BLaER1 (cell line): ENCODE results near the gene CHCHD1.
"Not testable (repeated sequence)": the region's sequence is repeated elsewhere in the genome, so short reads cannot be mapped to it uniquely, and the experiment has no call there.

Experiments used
- H3K27ac ChIP-seq: shearing (Covaris generic); formaldehyde crosslinking; 2 replicates; pipeline ENCODE4 v1.8.1; 2022
- H3K27me3 ChIP-seq: shearing (Covaris generic); formaldehyde crosslinking; 2 replicates; pipeline ENCODE4 v1.8.1; 2022
- H3K36me3 ChIP-seq: shearing (Covaris generic); formaldehyde crosslinking; 2 replicates; pipeline ENCODE4 v1.8.1; 2022
- H3K4me1 ChIP-seq: shearing (Covaris generic); formaldehyde crosslinking; 2 replicates; pipeline ENCODE4 v1.8.1; 2022
- H3K4me2 ChIP-seq: shearing (Covaris generic); formaldehyde crosslinking; 2 replicates; pipeline ENCODE4 v1.8.1; 2022
- H3K4me3 ChIP-seq: shearing (Covaris generic); formaldehyde crosslinking; 2 replicates; pipeline ENCODE4 v1.8.1; 2022
- H3K9ac ChIP-seq: shearing (Covaris generic); formaldehyde crosslinking; 2 replicates; pipeline ENCODE4 v1.8.1; 2022
- H3K9me3 ChIP-seq: shearing (Covaris generic); formaldehyde crosslinking; 2 replicates; pipeline ENCODE4 v1.8.1; 2022
- H4K20me1 ChIP-seq: shearing (Covaris generic); formaldehyde crosslinking; 2 replicates; pipeline ENCODE4 v1.8.1; 2022
- Cebpa-rat ChIP-seq: shearing (Covaris generic); IDR thresholded peaks from 2 replicates; pipeline ENCODE4 v1.8.1; 2022

Gene CHCHD1

DNA sequence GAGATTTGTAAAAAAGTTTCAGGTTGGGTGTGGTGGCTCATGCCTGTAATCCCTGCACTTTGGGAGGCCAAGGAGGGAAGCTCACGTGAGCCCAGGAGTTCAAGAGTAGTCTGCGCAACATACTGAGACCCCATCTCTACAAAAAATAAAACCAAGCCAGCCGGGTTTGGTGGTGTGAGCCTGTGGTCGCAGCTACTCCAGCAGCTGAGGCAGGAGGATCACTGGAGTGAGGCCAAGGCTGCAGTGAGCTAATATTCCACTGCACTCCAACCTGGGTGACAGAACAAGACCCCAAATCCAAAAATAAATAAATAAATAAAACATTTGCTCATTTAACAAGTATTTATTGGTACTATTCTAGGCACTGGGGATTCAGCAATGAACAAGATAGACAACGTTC, 1.5 kb upstream of the CHCHD1 start:
- peaks cover 70% of the 10 kb centered on the region for H4K20me1 ChIP-seq
- no peak overlapping the region for H3K27ac ChIP-seq
- peak overlapping the region; percentile 89 for H3K4me3 ChIP-seq
- no peaks in the 10 kb centered on the region for H3K27me3 ChIP-seq
- H3K9ac ChIP-seq: peak overlapping the region; percentile 34; the same call in 1 of the 2 replicates
- H3K4me1 ChIP-seq: peaks cover 85% of the 10 kb centered on the region
- H3K36me3 ChIP-seq: peaks cover 48% of the 10 kb centered on the region
- peak overlapping the region; percentile 97 for H3K4me2 ChIP-seq
- no peak for TF ChIP-seq Cebpa-rat
- no peaks in the 10 kb centered on the region for H3K9me3 ChIP-seq

DNA sequence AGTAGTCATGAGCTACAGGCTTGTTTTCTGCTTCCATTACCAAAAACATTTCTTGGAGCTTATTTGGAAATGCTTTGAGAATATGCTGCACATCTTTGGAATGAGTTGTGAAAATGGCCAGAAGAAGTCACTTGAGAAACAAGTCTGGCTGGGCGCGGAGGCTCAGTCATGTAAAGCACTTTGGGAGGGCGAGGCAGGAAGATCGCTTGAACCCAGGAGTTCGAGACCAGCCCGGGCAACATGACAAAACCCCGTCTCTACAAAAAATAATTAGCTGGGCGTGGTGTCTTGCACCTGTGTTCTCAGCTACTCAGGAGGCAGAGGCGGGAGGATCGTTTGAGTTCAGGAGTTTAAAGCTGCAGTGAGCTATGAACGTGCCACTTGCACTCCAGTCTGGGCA, 882 bp upstream of the CHCHD1 start:
- peaks cover 78% of the 10 kb centered on the region for H3K4me1 ChIP-seq
- H3K4me3 ChIP-seq: peak overlapping the region; percentile 89
- H3K27ac ChIP-seq: peak overlapping the region; percentile 94
- H3K9ac ChIP-seq: peak overlapping the region; percentile 93
- no peak for TF ChIP-seq Cebpa-rat
- H3K9me3 ChIP-seq: no peaks in the 10 kb centered on the region
- peaks cover 68% of the 10 kb centered on the region for H4K20me1 ChIP-seq
- H3K4me2 ChIP-seq: peak overlapping the region; percentile 97
- H3K27me3 ChIP-seq: no peaks in the 10 kb centered on the region
- peaks cover 42% of the 10 kb centered on the region for H3K36me3 ChIP-seq

DNA sequence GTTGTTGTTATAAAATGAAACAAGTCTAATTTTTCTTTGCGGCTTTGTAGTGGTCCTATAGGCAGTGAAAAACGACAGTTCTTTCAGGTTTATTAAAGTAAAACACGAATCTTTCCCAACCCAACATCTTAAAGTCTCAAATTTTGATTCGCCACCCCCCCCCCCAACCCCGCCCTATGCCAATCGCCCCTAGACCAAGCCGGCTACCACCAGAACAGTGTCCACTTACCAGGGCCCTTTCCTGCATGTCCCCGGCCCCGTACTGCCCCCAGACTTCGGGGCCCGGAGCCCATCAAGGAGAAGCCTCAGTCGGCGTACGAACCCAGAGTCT, 335 bp upstream of the CHCHD1 start:
- peak overlapping the region; percentile 94 for H3K27ac ChIP-seq
- H3K27me3 ChIP-seq: no peaks in the 10 kb centered on the region
- H3K4me2 ChIP-seq: peak overlapping the region; percentile 97
- H3K9ac ChIP-seq: peak overlapping the region; percentile 93
- H3K36me3 ChIP-seq: peaks cover 37% of the 10 kb centered on the region
- TF ChIP-seq Cebpa-rat: no peak
- no peaks in the 10 kb centered on the region for H3K9me3 ChIP-seq
- peaks cover 68% of the 10 kb centered on the region for H4K20me1 ChIP-seq
- H3K4me3 ChIP-seq: peak overlapping the region; percentile 89
- H3K4me1 ChIP-seq: peaks cover 76% of the 10 kb centered on the region

DNA sequence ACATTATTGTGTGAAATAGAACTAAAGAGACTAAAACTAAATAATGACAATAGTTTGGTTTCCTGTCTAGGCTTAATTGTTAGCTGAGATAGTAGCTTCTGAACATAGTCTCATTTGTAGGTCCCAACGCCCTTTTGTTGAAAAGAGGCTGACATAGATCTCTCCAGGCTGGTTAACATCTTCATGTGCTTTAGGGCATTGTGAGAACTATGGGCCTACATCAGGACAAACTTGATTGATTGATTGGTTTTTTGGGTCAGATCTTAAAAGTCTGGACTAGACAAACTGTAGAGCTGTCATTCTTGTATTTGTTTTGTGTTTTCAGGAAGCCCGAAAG, 869 bp downstream of the CHCHD1 start:
- Histone ChIP-seq H3K36me3 (peaks cover 27% of the 10 kb centered on the region), H4K20me1 (peaks cover 68% of the 10 kb centered on the region), H3K9me3 (no peaks in the 10 kb centered on the region), H3K27me3 (no peaks in the 10 kb centered on the region), H3K4me2 (peak overlapping the region; percentile 97), H3K4me3 (peak overlapping the region; percentile 89), H3K4me1 (peaks cover 76% of the 10 kb centered on the region), H3K9ac (peak overlapping the region; percentile 93), H3K27ac (peak overlapping the region; percentile 94)
- TF ChIP-seq Cebpa-rat: no peak

DNA sequence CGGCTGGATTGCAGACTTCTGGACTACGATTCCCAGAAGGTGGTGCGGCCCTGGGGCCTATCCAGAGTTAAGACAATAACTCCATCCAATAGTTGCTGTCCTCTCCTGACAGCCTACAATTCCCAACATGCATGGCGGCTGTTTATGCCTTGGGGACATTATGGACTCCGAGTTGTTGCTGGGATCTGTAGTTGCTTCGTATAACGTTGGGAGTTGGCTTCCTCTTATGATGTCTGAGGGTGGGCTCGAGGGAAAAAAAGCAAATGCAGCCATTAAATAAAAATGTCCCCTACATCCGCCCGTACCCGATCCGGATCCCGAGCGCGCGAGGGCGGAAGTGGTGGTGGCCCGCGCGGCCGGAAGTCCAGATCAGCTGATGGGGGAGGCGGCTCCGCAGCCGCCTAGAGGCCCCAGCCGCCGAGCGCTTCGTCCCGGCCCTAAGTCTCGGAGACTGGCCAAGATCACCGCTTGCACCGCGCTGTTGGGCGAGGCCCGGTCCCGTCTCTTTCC, 3.4 kb downstream of the CHCHD1 start, which contains the start of gene ZSWIM8:
Gene ZSWIM8 (plus strand): TSS at position 396 of the 510 bp plus-strand sequence. CDS start 273 bp downstream, outside the sequence.
- Histone ChIP-seq H3K9me3 (no peaks in the 10 kb centered on the region), H4K20me1 (peaks cover 54% of the 10 kb centered on the region), H3K4me2 (peak within 1 kb of the TSS; percentile 98), H3K4me1 (peaks cover 54% of the 10 kb centered on the region), H3K9ac (peak within 1 kb of the TSS; percentile 89), H3K27ac (peak within 1 kb of the TSS; percentile 79), H3K36me3 (peaks cover 21% of the 10 kb centered on the region), H3K4me3 (peak within 1 kb of the TSS; percentile 90), H3K27me3 (no peaks in the 10 kb centered on the region)
- TF ChIP-seq Cebpa-rat: no peak

DNA sequence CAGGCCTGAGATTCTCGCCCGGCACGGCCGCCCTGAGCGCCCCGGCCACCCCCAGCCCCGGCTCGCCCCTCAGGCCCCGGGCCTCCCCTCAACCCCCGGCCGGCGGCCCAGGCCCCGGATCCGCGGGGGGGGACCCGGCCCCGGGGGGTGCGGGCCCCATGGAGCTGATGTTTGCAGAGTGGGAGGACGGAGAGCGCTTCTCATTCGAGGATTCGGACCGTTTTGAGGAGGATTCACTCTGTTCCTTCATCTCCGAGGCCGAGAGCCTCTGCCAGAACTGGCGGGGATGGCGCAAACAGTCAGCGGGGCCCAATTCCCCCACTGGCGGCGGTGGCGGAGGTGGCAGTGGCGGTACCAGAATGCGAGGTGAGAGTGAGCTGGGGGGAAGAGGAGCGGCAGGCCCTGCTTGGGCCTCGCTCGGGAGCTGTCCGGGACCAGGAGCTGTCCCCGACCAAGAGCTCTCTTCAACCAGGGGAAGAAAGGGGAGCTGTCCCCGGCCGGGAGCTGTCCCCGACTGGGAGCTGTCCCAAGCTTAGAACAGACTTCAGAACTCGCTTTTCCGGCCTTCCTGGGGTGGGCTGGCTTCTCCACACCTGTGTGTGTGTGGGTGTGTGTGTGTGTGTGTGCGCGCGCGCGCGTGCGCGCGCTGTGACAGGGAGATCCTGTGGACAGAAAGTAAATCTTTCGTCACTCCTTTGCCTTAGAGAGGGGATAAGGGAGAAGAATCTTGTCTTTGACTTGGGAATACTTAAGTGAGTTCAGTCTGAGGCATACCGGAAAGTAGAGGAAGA, 4.1 kb downstream of the CHCHD1 start:
- no peaks in the 10 kb centered on the region for H3K27me3 ChIP-seq
- peaks cover 26% of the 10 kb centered on the region for H3K36me3 ChIP-seq
- peak overlapping the region; percentile 89 for H3K9ac ChIP-seq
- peak overlapping the region; percentile 98 for H3K4me2 ChIP-seq
- no peak for TF ChIP-seq Cebpa-rat
- peak overlapping the region; percentile 79 for H3K27ac ChIP-seq
- H3K4me3 ChIP-seq: peak overlapping the region; percentile 90
- no peaks in the 10 kb centered on the region for H3K9me3 ChIP-seq
- peaks cover 47% of the 10 kb centered on the region for H4K20me1 ChIP-seq
- H3K4me1 ChIP-seq: peaks cover 47% of the 10 kb centered on the region

DNA sequence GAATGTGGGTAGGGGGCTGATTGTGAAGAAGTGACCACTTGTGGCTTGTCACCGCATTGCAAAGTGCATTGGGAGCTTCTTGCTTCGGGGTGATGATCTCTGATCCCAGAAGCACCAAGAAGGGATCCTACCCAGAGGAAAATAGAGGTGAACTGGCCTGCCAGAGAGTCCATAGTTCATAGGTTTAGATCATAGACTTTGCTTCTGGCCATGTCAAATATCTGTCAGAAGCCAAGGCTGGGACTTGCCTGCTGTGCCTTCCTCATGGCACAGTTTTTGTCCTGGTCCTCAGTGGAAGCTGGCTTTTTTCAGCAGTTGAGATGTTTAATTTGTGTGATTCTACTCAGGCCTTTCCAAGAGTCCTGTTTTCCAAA, 4.7 kb downstream of the CHCHD1 start:
- H3K4me3 ChIP-seq: peak overlapping the region; percentile 90
- H4K20me1 ChIP-seq: peaks cover 45% of the 10 kb centered on the region
- peak overlapping the region; percentile 98 for H3K4me2 ChIP-seq
- H3K9me3 ChIP-seq: no peaks in the 10 kb centered on the region
- TF ChIP-seq Cebpa-rat: no peak
- H3K27me3 ChIP-seq: no peaks in the 10 kb centered on the region
- peak overlapping the region; percentile 89 for H3K9ac ChIP-seq
- H3K36me3 ChIP-seq: peaks cover 32% of the 10 kb centered on the region
- H3K27ac ChIP-seq: peak overlapping the region; percentile 79
- peaks cover 43% of the 10 kb centered on the region for H3K4me1 ChIP-seq

DNA sequence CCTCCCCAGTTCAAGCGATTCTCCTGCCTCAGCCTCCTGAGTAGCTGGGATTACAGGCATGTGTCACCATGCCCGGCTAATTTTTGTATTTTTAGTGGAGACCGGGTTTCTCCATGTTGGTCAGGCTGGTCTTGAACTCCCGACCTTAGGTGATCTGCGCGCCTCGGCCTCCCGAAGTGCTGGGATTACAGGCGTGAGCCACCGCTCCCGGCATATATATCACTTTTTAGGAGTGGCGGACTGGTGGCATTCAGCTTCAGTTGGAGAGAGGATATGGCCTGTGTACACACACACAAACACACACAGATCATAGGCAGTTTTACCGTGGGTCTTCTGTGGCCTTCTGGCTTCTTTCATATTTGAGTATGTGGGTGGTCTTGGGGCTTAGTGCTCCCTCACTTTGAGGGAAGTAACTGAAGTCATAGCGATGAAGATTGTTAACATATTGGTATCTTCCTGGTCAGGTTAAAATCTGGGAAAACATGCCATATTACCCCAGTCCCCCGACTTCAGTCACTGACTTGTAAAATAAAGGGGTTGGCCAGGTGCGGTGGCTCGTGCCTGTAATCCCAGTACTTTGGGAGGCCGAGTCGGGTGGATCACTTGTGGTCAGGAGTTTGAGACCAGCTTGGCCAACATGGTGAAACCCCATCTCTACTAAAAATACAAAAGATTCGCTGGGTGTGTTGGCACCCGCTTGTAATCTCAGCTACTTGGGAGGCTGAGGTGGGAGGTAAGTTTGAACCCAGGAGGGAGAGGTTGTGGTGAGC, 5.4 kb downstream of the CHCHD1 start:
- H3K4me2 ChIP-seq: peak overlapping the region; percentile 98
- H3K4me3 ChIP-seq: peak overlapping the region; percentile 90; the same call in 1 of the 2 replicates
- H3K9ac ChIP-seq: peak overlapping the region; percentile 89
- peaks cover 45% of the 10 kb centered on the region for H4K20me1 ChIP-seq
- H3K27ac ChIP-seq, H3K27me3 ChIP-seq, H3K9me3 ChIP-seq: not testable (repeated sequence)
- peaks cover 39% of the 10 kb centered on the region for H3K36me3 ChIP-seq
- peaks cover 43% of the 10 kb centered on the region for H3K4me1 ChIP-seq

DNA sequence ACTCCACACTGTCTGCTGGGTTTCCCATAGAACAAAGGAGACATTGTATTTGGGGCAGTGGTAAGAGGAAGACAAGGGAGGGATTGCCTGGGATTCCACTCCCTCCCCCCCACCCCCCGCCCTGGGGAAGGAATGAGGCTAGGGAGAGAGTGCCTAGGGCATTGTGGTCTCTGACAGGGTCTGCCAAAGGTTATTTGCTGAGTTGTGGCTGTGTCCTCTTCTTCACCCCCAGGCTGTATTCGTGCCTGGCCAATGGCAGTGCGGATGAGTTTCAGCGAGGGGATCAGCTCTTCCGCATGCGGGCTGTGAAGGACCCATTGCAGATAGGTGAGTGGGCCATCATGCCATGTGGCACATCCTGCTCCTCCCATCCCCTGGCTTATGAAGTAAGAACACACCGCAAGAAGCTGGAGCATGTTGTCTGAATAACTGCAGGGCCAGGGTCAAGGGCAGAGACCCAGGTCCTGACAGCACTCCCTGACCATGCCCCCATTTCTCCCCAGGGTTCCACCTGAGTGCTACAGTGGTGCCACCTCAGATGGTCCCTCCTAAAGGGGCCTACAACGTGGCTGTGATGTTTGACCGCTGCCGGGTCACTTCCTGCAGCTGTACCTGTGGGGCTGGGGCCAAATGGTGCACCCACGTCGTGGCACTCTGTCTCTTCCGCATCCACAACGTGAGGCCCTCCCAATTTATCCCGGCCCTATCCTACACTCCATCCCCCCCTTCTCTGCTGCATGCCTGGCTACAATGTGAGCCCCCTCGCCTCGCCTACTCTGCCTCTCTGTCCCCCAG, 7.2 kb downstream of the CHCHD1 start:
- Histone ChIP-seq H4K20me1 (peaks cover 32% of the 10 kb centered on the region), H3K4me1 (peaks cover 27% of the 10 kb centered on the region), H3K27me3 (no peaks in the 10 kb centered on the region), H3K9me3 (no peaks in the 10 kb centered on the region), H3K4me3 (no peak overlapping the region), H3K27ac (no peak overlapping the region), H3K9ac (no peak overlapping the region), H3K36me3 (peaks cover 57% of the 10 kb centered on the region), H3K4me2 (no peak overlapping the region)
- no peak for TF ChIP-seq Cebpa-rat
